ENCODE data around the gene SLFN12L. TPM values are rescaled to one million over a fixed set of nuclear protein-coding genes. Genes with fewer than 3 reads are reported as not detected.

Gene SLFN12L
- total RNA-seq, 1 experiment from 2014 or later = not detected

DNA sequence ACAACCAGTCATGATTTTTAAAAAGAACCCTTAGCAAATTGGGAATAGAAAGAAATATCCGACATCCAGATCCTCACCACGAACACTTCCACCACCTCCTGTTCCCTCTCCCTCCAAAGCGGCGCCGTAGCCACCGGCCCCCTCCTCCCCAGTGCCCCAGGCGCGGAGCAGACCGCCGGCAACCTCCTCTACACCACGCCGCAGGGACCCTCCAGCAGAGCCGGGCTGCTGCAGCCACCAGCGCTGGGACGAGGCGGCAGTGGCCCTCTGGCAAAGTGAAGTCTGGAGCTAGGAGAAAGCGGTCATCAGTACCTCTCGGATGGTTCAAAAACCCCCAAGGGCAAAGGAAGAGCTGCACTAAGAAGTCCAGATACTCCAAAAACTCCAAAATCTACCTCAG is 47.5 kb downstream of the SLFN12L start:
- Histone ChIP-seq H3K79me2 (ENCODE audit: low read length) (no peaks in the 10 kb centered on the region), H3K27me3 (ENCODE audit: low read length) (peaks cover 71% of the 10 kb centered on the region), H2AFZ (ENCODE audit: low read length) (no peak overlapping the region), H3K9me2 (replicated peaks; ENCODE audit: low read length) (no peaks in the 10 kb centered on the region), H3K27ac (ENCODE audit: low read length) (no peak overlapping the region), H3K4me1 (ENCODE audit: insufficient read depth, low read length) (no peaks in the 10 kb centered on the region), H3K9me3 (ENCODE audit: low read length) (no peaks in the 10 kb centered on the region), H3K36me3 (ENCODE audit: low read depth, low read length) (no peaks in the 10 kb centered on the region), H3K4me3 (ENCODE audit: low read length) (no peak overlapping the region), H4K20me1 (ENCODE audit: low read length) (no peaks in the 10 kb centered on the region), H3F3A (ENCODE audit: low read length, unreplicated experiment) (no peaks in the 10 kb centered on the region), H3K4me2 (ENCODE audit: low read length) (no peak overlapping the region), H3K9ac (ENCODE audit: low read length) (no peak overlapping the region)
- TF ChIP-seq EZH2 (IDR thresholded peaks at IDR 0.05; ENCODE audit: low read length, unreplicated experiment) (no peak), EZH2phosphoT487 (IDR thresholded peaks at IDR 0.05; ENCODE audit: borderline replicate concordance, low read length) (no peak)
- TF ChIP-seq, protein P1, sequence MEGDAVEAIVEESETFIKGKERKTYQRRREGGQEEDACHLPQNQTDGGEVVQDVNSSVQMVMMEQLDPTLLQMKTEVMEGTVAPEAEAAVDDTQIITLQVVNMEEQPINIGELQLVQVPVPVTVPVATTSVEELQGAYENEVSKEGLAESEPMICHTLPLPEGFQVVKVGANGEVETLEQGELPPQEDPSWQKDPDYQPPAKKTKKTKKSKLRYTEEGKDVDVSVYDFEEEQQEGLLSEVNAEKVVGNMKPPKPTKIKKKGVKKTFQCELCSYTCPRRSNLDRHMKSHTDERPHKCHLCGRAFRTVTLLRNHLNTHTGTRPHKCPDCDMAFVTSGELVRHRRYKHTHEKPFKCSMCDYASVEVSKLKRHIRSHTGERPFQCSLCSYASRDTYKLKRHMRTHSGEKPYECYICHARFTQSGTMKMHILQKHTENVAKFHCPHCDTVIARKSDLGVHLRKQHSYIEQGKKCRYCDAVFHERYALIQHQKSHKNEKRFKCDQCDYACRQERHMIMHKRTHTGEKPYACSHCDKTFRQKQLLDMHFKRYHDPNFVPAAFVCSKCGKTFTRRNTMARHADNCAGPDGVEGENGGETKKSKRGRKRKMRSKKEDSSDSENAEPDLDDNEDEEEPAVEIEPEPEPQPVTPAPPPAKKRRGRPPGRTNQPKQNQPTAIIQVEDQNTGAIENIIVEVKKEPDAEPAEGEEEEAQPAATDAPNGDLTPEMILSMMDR (conservative IDR thresholded peaks at IDR 0.05; ENCODE audit: low read depth, low read length) = no peak
- ChIA-PET CTCF (no interaction called here), POLR2A (ENCODE audit: unreplicated experiment) (no interaction called here)
- no peak for ATAC-seq
- intact Hi-C loops (cut with micrococcal nuclease) = no loop called here
- no peak for DNase-seq
- BruUV-seq (replicated peaks) = no TSS peak

DNA sequence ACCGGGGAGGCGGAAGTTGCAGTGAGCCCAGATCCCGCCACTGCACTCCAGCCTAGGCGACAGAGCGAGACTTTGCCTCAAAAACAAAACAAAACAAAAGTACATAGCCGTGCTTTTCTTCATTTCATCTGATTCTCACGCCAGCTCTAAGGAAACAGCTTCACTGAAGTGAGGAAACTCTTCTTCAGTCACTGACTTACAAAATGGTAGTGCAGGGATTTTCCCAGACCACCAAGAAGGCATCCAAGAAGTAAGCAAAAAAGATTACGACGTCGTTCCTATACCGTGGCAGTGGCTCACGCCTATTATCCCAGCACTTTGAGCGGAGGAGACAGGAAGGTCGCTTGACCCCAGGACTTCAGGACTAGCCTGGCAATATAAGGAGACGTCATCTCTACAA is 48.5 kb downstream of the SLFN12L start:
- no peaks in the 10 kb centered on the region for H3F3A ChIP-seq (ENCODE audit: low read length, unreplicated experiment)
- H3K4me1 ChIP-seq (ENCODE audit: insufficient read depth, low read length) = no peaks in the 10 kb centered on the region
- no peaks in the 10 kb centered on the region for H3K9me3 ChIP-seq (ENCODE audit: low read length)
- ChIA-PET POLR2A (ENCODE audit: unreplicated experiment) (no interaction called here), CTCF (no interaction called here)
- intact Hi-C loops (cut with micrococcal nuclease) = no loop called here
- BruUV-seq (replicated peaks) = no TSS peak
- no peak overlapping the region for H3K9ac ChIP-seq (ENCODE audit: low read length)
- TF ChIP-seq EZH2 (IDR thresholded peaks at IDR 0.05; ENCODE audit: low read length, unreplicated experiment) (no peak), EZH2phosphoT487 (IDR thresholded peaks at IDR 0.05; ENCODE audit: borderline replicate concordance, low read length) (no peak)
- TF ChIP-seq, protein P1 (conservative IDR thresholded peaks at IDR 0.05; ENCODE audit: low read depth, low read length) = no peak
- no peak overlapping the region for H3K27ac ChIP-seq (ENCODE audit: low read length)
- H4K20me1 ChIP-seq (ENCODE audit: low read length) = no peaks in the 10 kb centered on the region
- H3K27me3 ChIP-seq (ENCODE audit: low read length) = peaks cover 67% of the 10 kb centered on the region
- no peaks in the 10 kb centered on the region for H3K79me2 ChIP-seq (ENCODE audit: low read length)
- H3K4me2 ChIP-seq (ENCODE audit: low read length) = no peak overlapping the region
- no peak overlapping the region for H3K4me3 ChIP-seq (ENCODE audit: low read length)
- H2AFZ ChIP-seq (ENCODE audit: low read length) = no peak overlapping the region
- ATAC-seq (no peak), DNase-seq (no peak)
- no peaks in the 10 kb centered on the region for H3K9me2 ChIP-seq (replicated peaks; ENCODE audit: low read length)
- no peaks in the 10 kb centered on the region for H3K36me3 ChIP-seq (ENCODE audit: low read depth, low read length)

DNA sequence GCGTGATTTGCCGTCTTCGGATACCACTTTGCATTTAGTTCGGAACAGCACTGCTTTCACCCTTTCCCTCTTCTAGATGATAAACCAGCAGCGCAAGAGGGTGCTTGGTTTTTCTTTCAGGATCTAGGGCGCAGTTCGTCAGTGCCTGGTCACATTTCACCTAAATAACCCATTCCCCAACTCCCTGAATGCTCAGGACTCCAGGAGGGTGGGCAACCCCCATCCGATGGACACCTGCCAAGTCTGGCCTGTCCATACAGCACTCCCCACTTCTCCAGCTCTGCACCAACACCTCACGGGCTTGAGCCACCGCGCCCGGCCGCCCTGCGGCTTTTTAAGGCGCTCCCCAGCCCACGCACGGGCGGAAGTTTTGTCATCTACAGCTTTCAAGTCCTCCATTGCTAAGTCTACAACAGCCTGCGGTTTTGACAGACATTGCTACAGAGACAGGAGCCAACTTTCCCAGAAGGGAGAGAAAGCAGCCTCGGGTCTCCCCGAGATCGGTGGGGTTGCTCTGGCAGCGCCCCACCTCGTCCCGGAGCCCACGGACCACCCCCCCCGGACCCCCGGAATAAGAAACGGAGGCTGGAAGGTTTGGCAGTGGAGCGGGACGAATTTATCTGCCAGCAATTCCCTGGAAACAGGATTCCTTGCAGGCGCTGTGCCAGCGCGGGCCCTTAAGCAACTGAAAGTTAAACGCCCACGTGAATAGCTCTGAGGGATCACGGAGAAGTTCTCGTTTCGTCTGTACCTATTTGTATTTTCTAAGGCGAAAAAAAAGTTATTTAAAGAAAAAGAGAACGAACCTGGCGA is 50.4 kb downstream of the SLFN12L start:
- H2AFZ ChIP-seq (ENCODE audit: low read length) = no peak overlapping the region
- no peak overlapping the region for H3K4me2 ChIP-seq (ENCODE audit: low read length)
- DNase-seq (no peak), ATAC-seq (no peak)
- no peaks in the 10 kb centered on the region for H4K20me1 ChIP-seq (ENCODE audit: low read length)
- H3F3A ChIP-seq (ENCODE audit: low read length, unreplicated experiment) = no peaks in the 10 kb centered on the region
- no peaks in the 10 kb centered on the region for H3K36me3 ChIP-seq (ENCODE audit: low read depth, low read length)
- no peak overlapping the region for H3K9ac ChIP-seq (ENCODE audit: low read length)
- peaks cover 58% of the 10 kb centered on the region for H3K27me3 ChIP-seq (ENCODE audit: low read length)
- BruUV-seq (replicated peaks) = no TSS peak
- intact Hi-C loops (cut with micrococcal nuclease) = no loop called here
- ChIA-PET CTCF (no interaction called here), POLR2A (ENCODE audit: unreplicated experiment) (no interaction called here)
- no peak overlapping the region for H3K4me3 ChIP-seq (ENCODE audit: low read length)
- H3K9me3 ChIP-seq (ENCODE audit: low read length) = no peaks in the 10 kb centered on the region
- H3K27ac ChIP-seq (ENCODE audit: low read length) = no peak overlapping the region
- TF ChIP-seq EZH2phosphoT487 (IDR thresholded peaks at IDR 0.05; ENCODE audit: borderline replicate concordance, low read length) (no peak), EZH2 (IDR thresholded peaks at IDR 0.05; ENCODE audit: low read length, unreplicated experiment) (no peak)
- TF ChIP-seq, protein P1 (conservative IDR thresholded peaks at IDR 0.05; ENCODE audit: low read depth, low read length) = no peak
- no peaks in the 10 kb centered on the region for H3K79me2 ChIP-seq (ENCODE audit: low read length)
- no peaks in the 10 kb centered on the region for H3K4me1 ChIP-seq (ENCODE audit: insufficient read depth, low read length)
- H3K9me2 ChIP-seq (replicated peaks; ENCODE audit: low read length) = no peaks in the 10 kb centered on the region
